GM23338 (cell line): ENCODE data around the gene ABHD12. TPM values are rescaled to one million over a fixed set of nuclear protein-coding genes. Genes with fewer than 3 reads are reported as not detected.
A peak's percentile ranks its signal among the peaks of the same experiment; 100 is the strongest.

Experiments
- ATAC-seq: fragments of 200-7000 bp; cut with Tn5 transposase; 3 replicates; pipeline ENCODE4 v1.9.1; 2020
- DNase-seq: peaks from one replicate; pipeline ENCODE4 v3.0.0-alpha.2; 2015; ENCODE audit warnings: low spot score
- H2AFZ ChIP-seq: fragments of 200-600 bp; sonication (generic); 2 replicates; pipeline ENCODE4 v1.8.0; 2016; ENCODE audit warnings: antibody characterized with exemption, mild to moderate bottlenecking, moderate library complexity
- H3F3A ChIP-seq: fragments of 200-600 bp; sonication (generic); replicated peaks from 2 replicates; pipeline ENCODE4 v1.8.0; 2017; ENCODE audit warnings: antibody characterized with exemption, mixed run types, low read depth
- H3K27ac ChIP-seq: fragments of 200-600 bp; sonication (generic); 2 replicates; pipeline ENCODE4 v1.6.1; 2016; ENCODE audit warnings: low read depth
- H3K27me3 ChIP-seq: fragments of 200-600 bp; sonication (generic); 2 replicates; pipeline ENCODE4 v1.8.0; 2016; ENCODE audit warnings: mild to moderate bottlenecking, mixed run types, moderate library complexity; ENCODE audit not compliant: insufficient read depth
- H3K36me3 ChIP-seq: fragments of 200-600 bp; sonication (generic); 2 replicates; pipeline ENCODE4 v1.8.0; 2016; ENCODE audit warnings: mild to moderate bottlenecking; ENCODE audit not compliant: insufficient read depth
- H3K4me1 ChIP-seq: fragments of 200-600 bp; sonication (generic); 2 replicates; pipeline ENCODE4 v1.8.0; 2016; ENCODE audit warnings: mild to moderate bottlenecking, moderate library complexity; ENCODE audit not compliant: insufficient read depth
- H3K4me2 ChIP-seq: fragments of 200-600 bp; sonication (generic); 2 replicates; pipeline ENCODE4 v1.7.1; 2017; ENCODE audit warnings: mixed run types
- H3K4me3 ChIP-seq: fragments of 200-600 bp; sonication (generic); 2 replicates; pipeline ENCODE4 v1.6.1; 2016; ENCODE audit warnings: mixed run types
- H3K79me2 ChIP-seq: fragments of 200-600 bp; sonication (generic); replicated peaks from 2 replicates; pipeline ENCODE4 v1.8.0; 2017; ENCODE audit warnings: mild to moderate bottlenecking; ENCODE audit not compliant: insufficient read depth
- H3K9me2 ChIP-seq: fragments of 200-600 bp; sonication (generic); 2 replicates; pipeline ENCODE4 v1.8.0; 2017; ENCODE audit not compliant: insufficient read depth
- H4K20me1 ChIP-seq: fragments of 200-600 bp; sonication (generic); replicated peaks from 2 replicates; pipeline ENCODE4 v1.8.0; 2017; ENCODE audit warnings: mild to moderate bottlenecking; ENCODE audit not compliant: insufficient read depth
- H3K27ac Mint-ChIP-seq: 2 replicates; pipeline ENCODE4 v1.8.0; 2020; ENCODE audit warnings: inconsistent platforms, mild to moderate bottlenecking, moderate library complexity, mixed read lengths
- H3K27me3 Mint-ChIP-seq: 3 replicates; pipeline ENCODE4 v1.8.0; 2022; ENCODE audit warnings: low read depth, mild to moderate bottlenecking, moderate library complexity, mixed read lengths, inconsistent platforms; ENCODE audit not compliant: insufficient read depth, poor library complexity
- H3K36me3 Mint-ChIP-seq: 3 replicates; pipeline ENCODE4 v1.8.0; 2021; ENCODE audit warnings: low read depth, mild to moderate bottlenecking, inconsistent platforms, moderate library complexity, mixed read lengths
- H3K4me1 Mint-ChIP-seq: 3 replicates; pipeline ENCODE4 v1.8.0; 2020; ENCODE audit warnings: mild to moderate bottlenecking, inconsistent platforms, mixed read lengths
- H3K4me3 Mint-ChIP-seq: 3 replicates; pipeline ENCODE4 v1.8.0; 2021; ENCODE audit warnings: moderate library complexity, mild to moderate bottlenecking, inconsistent platforms, mixed read lengths
- H3K9me3 Mint-ChIP-seq: 3 replicates; pipeline ENCODE4 v1.8.0; 2020; ENCODE audit warnings: moderate library complexity, mild to moderate bottlenecking, inconsistent platforms, mixed read lengths
- CREB1 ChIP-seq: fragments of 250-450 bp; sonication (Bioruptor Pico); IDR thresholded peaks from 2 replicates; pipeline ENCODE4 v1.5.0; 2020; ENCODE audit warnings: low read depth, mild to moderate bottlenecking, moderate library complexity
- EZH2 ChIP-seq: fragments of 200-600 bp; sonication (generic); IDR thresholded peaks from one replicate; pipeline ENCODE4 v1.8.0; 2017; ENCODE audit warnings: antibody characterized with exemption, mild to moderate bottlenecking, low read depth; ENCODE audit not compliant: unreplicated experiment
- EZH2phosphoT487 ChIP-seq: fragments of 200-600 bp; sonication (generic); IDR thresholded peaks from one replicate; pipeline ENCODE4 v1.8.1; 2018; ENCODE audit warnings: antibody characterized with exemption; ENCODE audit not compliant: unreplicated experiment
- JUNB ChIP-seq: IDR thresholded peaks from one replicate; pipeline ENCODE4 v1.6.1; 2016; ENCODE audit warnings: antibody characterized with exemption; ENCODE audit not compliant: unreplicated experiment
- NANOG ChIP-seq: IDR thresholded peaks from 2 replicates; pipeline ENCODE4 v1.6.1; 2016; ENCODE audit warnings: antibody characterized with exemption, borderline replicate concordance
- POLR2AphosphoS5 ChIP-seq: IDR thresholded peaks from 2 replicates; pipeline ENCODE4 v1.6.1; 2016; ENCODE audit warnings: antibody characterized with exemption, low read depth
- REST ChIP-seq: IDR thresholded peaks from one replicate; pipeline ENCODE4 v1.6.1; 2018; ENCODE audit warnings: antibody characterized with exemption; ENCODE audit not compliant: unreplicated experiment
- STAT1 ChIP-seq: IDR thresholded peaks from one replicate; pipeline ENCODE4 v1.6.1; 2016; ENCODE audit warnings: antibody characterized with exemption; ENCODE audit not compliant: unreplicated experiment
- ZNF114 ChIP-seq: fragments of 250-450 bp; sonication (Bioruptor Pico); IDR thresholded peaks from 2 replicates; pipeline ENCODE4 v1.5.0; 2020; ENCODE audit warnings: mild to moderate bottlenecking, moderate library complexity
- ZNF331 ChIP-seq: fragments of 250-450 bp; sonication (Bioruptor Pico); IDR thresholded peaks from 2 replicates; pipeline ENCODE4 v1.5.0; 2020; ENCODE audit warnings: low read depth, mild to moderate bottlenecking, moderate library complexity
- ZNF462 ChIP-seq: fragments of 250-450 bp; sonication (Bioruptor Pico); IDR thresholded peaks from 2 replicates; pipeline ENCODE4 v1.5.0; 2020; ENCODE audit warnings: mild to moderate bottlenecking, moderate library complexity
- polyA plus RNA-seq: library from polyadenylated mRNA; unstranded; fragments of >200 nt; fragmentation: Nextera tagmentation; extraction: Ambion mirVana; gene quantifications from 2 replicates; pipeline ENCODE4 v1.2.1, GENCODE V29; 2016
- total RNA-seq: library from RNA; depleted of rRNA; stranded (reverse); fragments of >200 nt; shearing (Covaris generic); gene quantifications from 2 replicates; pipeline ENCODE4 v1.2.3, GENCODE V29; 2014
- TF ChIP-seq, protein P1 (sequence below): IDR thresholded peaks from 2 replicates; pipeline ENCODE4 v1.6.1; 2016; ENCODE audit warnings: antibody characterized with exemption
- TF ChIP-seq, protein P2 (sequence below), 2 experiments: fragments of 200-600 bp in 1 of 2; sonication (generic) in 1 of 2; conservative IDR thresholded peaks; 2 replicates each; pipeline versions ENCODE4 v1.5.1 to v1.6.1; 2016 to 2017; ENCODE audit warnings: antibody characterized with exemption in 2 of 2, low read depth in 2 of 2, mild to moderate bottlenecking in 2 of 2, moderate library complexity in 1 of 2

The ABHD12 gene
- total and polyA plus RNA-seq, 2 experiments from 2014 or later: 40.2 to 57.8 TPM

- peak; percentile 46 for ATAC-seq
- peaks cover 7% of the 10 kb centered on the region; the same call in 1 of the 2 replicates for H3K36me3 ChIP-seq
- H2AFZ ChIP-seq: no peak overlapping the region
- Mint-ChIP-seq H3K27ac (peak overlapping the region; percentile 56; the same call in 1 of the 2 replicates), H3K4me1 (peaks cover 45% of the 10 kb centered on the region), H3K4me3 (peak overlapping the region; percentile 9; the same call in 1 of the 3 replicates), H3K36me3 (peaks cover 36% of the 10 kb centered on the region), H3K9me3 (no peaks in the 10 kb centered on the region), H3K27me3 (peaks cover 9% of the 10 kb centered on the region)
- H3K27ac ChIP-seq: no peak overlapping the region; the same call in 1 of the 2 replicates
- peaks cover 11% of the 10 kb centered on the region; the same call in 1 of the 2 replicates for H4K20me1 ChIP-seq
- no peaks in the 10 kb centered on the region for H3F3A ChIP-seq
- peaks cover 23% of the 10 kb centered on the region for H3K4me1 ChIP-seq
- no peak for DNase-seq
- H3K79me2 ChIP-seq: peaks cover 50% of the 10 kb centered on the region
- H3K4me2 ChIP-seq: peak overlapping the region; percentile 49; the same call in 1 of the 2 replicates
- no peaks in the 10 kb centered on the region for H3K27me3 ChIP-seq
- H3K4me3 ChIP-seq: no peak overlapping the region
- TF ChIP-seq ZNF331 (CRISPR knock-in tag): no peak
- TF ChIP-seq JUNB: no peak
- TF ChIP-seq, protein P1, sequence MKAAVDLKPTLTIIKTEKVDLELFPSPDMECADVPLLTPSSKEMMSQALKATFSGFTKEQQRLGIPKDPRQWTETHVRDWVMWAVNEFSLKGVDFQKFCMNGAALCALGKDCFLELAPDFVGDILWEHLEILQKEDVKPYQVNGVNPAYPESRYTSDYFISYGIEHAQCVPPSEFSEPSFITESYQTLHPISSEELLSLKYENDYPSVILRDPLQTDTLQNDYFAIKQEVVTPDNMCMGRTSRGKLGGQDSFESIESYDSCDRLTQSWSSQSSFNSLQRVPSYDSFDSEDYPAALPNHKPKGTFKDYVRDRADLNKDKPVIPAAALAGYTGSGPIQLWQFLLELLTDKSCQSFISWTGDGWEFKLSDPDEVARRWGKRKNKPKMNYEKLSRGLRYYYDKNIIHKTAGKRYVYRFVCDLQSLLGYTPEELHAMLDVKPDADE: no peak
- no peak for TF ChIP-seq EZH2
- no peak for TF ChIP-seq REST
- TF ChIP-seq ZNF114 (CRISPR knock-in tag): no peak
- TF ChIP-seq, protein P2, sequence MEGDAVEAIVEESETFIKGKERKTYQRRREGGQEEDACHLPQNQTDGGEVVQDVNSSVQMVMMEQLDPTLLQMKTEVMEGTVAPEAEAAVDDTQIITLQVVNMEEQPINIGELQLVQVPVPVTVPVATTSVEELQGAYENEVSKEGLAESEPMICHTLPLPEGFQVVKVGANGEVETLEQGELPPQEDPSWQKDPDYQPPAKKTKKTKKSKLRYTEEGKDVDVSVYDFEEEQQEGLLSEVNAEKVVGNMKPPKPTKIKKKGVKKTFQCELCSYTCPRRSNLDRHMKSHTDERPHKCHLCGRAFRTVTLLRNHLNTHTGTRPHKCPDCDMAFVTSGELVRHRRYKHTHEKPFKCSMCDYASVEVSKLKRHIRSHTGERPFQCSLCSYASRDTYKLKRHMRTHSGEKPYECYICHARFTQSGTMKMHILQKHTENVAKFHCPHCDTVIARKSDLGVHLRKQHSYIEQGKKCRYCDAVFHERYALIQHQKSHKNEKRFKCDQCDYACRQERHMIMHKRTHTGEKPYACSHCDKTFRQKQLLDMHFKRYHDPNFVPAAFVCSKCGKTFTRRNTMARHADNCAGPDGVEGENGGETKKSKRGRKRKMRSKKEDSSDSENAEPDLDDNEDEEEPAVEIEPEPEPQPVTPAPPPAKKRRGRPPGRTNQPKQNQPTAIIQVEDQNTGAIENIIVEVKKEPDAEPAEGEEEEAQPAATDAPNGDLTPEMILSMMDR (conservative IDR thresholded peaks at IDR 0.05; ENCODE audit: low read depth in 2 of 2): no peak
- no peak for TF ChIP-seq EZH2phosphoT487
- TF ChIP-seq CREB1: no peak
- TF ChIP-seq STAT1: no peak
- TF ChIP-seq NANOG: no peak
- no peak for TF ChIP-seq ZNF462
- no peak for TF ChIP-seq POLR2AphosphoS5
- no peaks in the 10 kb centered on the region for H3K9me2 ChIP-seq
Observed at GRCh38 chr20:25323496-25324246, 67.0 kb downstream of the ABHD12 start.
